NCI-H446 treated with DMSO at 0.1 percent for 48 hours (cell line): ENCODE data around the gene ING1.
"Not testable (repeated sequence)": the region's sequence is repeated elsewhere in the genome, so short reads cannot be mapped to it uniquely, and the experiment has no call there.

Experiments used
- DNase-seq: peaks from one replicate; lab custom pipeline; 2025; lab: John Stamatoyannopoulos, UW

The ING1 gene

DNA sequence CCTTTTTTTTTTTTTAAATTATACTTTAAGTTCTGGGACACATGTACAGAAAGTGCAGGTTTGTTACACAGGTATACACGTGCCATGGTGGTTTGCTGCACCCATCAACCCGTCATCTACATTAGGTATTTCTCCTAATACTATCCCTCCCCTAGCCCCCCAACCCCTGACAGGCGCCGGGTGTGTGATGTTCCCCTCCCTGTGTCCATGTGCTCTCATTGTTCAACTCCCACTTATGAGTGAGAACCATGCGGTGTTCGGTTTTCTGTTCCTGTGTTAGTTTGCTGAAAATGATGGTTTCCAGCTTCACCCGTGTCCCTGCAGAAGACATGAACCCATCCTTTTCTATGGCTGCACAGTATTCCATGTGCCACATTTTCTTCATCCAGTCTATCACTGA lies 17.7 kb upstream of the ING1 start:
- DNase-seq: not testable (repeated sequence)

DNA sequence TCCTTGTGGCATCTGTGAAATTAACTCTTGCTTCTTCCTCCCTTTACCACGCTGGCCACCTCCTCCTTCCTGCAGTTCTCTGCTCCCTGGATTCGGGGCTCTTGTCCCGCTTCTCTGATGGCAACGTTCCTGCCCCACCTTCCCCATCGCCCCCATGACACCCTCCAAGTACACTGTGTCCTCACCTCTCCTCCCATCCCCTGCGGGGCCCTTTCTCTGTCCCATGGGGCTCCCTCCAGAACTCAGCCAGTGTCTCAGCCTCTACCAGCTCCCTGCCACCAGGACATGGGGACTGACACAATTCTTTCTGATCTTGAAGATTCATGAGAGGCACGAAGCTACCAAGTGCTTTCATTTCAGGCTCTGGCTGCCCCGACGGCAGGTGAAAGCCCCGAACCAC lies 16.7 kb upstream of the ING1 start:
- no peak for DNase-seq

DNA sequence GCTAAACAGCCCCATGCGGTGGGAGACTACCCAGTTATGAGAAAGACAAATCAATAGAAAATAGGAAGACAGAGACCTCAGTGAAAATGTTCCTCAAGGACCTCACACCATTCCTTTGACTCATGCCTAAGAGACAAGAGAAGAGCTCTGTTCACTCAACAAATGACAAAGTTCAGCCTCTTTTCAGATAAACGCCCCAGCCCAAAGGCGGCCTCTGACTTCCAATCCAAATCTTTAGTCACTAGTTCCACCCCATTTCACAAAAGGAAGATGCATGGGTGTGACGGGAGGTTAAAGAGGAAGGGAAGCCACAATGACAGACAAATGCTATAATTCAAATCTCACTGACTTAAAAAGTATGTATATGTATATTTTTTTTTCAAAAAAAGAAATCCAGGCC lies 15.7 kb upstream of the ING1 start:
- DNase-seq: no peak

DNA sequence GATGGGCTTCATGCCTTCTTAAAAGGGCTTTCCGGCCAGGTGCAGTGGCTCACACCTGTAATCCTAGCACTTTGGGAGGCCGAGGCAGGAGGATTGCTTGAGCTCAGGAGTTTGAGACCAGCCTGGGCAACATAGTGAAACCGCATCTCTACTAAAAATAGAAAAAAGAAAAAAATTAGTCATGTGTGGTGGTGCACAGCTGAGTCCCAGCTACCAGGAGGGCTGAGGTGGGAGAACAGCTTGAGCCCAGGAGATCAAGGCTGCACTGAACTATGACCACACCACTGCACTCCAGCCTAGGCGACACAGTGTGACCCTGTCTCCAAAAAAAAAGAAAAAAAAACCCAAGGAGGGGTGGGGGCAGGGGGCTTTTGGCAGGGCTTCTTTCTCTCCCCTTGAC lies 14.8 kb upstream of the ING1 start:
- DNase-seq: no peak

DNA sequence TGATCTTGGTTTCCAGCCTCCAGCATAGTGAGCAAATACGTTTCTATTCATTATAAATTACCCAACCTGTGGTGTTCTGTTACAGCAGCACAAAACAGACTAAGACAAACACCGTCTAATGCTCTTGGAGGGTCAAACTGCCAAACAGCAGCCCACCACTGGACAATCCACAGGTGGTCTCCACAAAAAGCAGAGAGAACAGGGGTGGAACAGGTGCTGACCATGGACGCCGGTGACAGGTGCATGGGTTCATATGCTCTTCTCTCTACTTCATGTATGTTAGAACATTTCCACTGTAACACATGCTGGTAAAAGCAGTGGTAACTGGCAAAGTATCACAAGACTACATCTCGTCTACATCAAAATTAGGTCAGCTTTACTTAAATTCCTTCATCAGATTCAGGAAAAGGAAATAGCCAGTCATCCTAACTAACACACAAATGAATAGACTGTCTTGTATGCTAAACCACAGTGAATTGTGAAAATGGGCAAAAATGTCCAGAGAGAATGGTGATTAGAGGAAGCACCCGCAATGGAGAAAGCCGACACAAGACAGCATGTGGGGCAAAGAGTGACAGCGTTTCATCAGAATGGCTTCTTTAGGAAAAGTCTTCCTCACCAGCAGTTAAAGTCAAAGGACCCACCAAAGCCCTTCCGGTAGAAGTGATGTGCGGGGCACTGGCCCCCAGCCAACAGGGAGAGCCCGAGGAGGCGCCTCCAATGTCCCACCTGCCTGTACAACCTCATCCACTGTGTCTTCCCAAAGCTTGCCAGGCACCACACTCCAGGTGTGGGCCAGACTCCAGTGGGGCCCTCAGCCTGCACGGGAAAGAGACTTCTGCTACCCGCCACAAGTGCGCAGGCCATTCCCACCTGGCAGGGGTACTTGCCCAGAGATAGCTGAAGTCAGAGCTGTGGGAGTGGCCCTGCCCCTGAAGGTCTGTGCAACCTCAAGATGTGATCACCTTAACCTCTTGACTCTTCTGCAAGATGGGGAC lies 14.1 kb upstream of the ING1 start:
- no peak for DNase-seq

DNA sequence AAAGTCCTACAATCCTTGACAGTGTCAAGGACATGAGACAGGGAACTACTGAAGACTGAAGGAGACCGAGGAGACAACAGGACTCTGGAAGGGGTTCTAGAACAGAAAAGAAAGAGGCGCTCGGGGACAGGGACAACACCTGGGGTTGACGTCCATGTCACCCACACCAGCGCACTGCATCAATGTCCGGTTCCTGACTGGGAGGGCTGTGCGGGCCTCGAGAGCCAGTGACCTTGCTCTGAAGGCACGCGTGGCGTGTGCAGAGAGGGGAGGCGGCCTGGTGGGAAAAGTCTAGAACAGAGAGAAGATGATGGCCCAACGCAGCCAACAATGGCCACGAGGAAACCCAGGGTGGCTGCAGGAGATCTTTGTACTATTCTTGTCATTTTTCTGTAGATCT lies 13.3 kb upstream of the ING1 start:
- no peak for DNase-seq

DNA sequence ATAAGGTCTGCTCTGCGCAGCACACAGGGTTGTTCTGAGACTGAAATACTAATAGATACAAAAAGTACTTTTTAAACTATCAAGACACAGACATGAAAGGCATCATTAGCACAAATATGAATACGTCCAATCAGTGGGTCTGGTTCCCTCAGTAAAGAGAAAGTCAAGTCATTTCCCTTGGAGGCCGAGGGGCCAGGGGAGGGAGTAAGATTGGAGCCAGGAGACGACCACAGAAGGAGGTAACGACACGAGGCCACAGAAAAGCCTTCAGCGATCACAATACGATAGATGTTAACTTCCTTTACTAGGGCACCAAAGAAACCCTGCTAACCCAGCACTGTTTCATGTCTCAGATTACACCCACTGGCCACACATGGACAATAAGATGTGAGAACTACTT lies 12.9 kb upstream of the ING1 start:
- DNase-seq: no peak

DNA sequence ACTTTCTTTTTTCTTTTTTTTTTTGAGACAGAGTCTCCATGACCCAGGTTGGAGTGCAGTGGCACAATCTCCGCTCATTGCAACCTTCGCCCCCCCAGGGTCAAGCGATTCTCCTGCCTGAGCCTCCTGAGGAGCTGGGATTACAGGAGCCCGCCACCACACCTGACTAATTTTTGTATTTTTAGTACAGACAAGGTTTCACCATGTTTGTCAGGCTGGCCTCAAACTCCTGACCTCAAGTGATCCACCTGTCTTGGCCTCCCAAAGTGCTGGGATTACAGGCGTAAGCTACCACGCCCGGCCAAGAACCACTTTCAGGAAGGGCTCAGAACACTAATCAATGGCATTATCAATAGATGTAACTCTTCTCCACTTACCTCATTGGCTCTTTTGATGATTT lies 12.4 kb upstream of the ING1 start:
- DNase-seq: not testable (repeated sequence)

DNA sequence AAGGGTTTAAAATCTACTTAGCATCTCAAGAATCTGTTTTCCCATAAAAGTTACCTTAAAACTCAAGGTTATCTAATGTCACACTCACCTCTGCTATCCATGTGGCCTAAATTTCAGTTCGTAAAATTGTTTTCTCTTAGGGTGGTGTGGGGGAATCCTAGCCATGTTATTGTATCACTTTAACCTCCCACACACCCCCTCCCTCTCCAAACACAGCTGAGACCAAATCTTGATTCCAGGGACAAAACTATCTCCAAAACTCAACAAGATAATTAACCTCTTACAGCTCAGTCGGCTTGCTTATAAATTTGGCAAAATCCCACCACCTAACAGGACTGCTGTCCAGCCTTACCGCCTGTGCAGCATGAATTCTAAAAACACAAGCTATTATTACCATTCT lies 11.4 kb upstream of the ING1 start:
- no peak for DNase-seq

DNA sequence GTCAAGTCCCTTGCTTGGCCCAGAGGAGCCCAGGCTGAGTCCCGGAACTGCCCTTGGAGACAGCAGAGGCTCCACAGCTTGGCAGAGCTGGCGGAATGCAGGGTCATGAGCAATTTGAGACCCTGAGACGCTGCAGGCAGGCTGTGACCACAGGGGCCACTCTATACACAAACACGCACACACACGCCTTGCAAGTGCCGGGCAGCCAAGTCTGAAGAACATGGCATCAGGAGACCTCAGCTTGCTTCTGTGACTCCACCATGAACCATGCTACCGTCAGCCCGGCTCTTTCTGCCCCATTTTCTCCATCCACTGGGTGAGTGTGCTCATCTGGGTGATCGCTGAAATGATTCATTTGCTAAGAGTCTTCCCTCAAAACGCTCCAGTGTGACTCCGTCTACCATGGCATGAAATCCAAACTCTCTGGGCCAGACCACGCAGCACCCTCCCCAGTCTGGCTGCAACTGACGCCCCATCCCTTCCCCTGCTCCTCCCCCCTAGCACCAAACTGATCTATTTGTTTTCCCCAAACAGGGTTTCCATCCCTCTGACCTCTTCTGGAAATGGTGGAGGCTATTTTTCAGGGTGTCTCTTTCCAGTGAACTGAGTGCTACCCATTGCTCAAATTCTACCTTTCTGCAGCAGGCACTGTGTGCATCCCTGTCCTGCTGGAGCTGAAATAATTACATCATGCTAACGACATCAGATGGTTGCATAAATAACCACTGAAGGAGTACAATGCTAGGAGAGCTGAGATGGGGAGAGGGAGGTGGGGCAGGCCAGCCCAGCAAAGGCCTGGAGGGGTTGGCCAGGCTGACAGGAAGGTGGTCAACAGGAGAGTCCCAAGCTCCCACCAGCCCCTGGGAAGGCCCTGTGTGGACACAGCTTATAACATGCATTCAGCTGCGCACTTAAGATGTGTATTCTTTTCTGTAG lies 10.6 kb upstream of the ING1 start:
- no peak for DNase-seq

DNA sequence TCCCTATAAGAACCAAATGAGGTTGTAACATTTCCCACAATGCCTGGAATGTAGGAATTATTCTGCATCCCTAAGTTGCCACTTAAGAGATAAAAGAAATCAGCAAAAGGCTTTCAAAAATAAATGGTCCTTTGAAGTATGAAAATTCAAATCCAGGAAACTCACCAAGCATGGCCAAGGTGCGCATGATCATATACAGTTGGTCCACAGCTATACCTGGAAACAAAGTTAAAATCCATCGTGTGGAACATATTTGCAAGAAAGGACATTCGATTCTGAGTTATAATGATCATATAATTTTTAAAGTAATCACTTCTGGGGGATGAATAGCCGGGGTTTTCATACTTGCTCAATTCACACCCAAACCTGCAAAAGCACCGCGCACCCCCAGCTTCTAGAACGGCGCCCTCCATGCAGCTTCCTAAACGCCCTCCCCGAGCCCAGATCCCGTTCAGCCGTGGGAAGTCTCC lies 8.1 kb upstream of the ING1 start:
- no peak for DNase-seq

DNA sequence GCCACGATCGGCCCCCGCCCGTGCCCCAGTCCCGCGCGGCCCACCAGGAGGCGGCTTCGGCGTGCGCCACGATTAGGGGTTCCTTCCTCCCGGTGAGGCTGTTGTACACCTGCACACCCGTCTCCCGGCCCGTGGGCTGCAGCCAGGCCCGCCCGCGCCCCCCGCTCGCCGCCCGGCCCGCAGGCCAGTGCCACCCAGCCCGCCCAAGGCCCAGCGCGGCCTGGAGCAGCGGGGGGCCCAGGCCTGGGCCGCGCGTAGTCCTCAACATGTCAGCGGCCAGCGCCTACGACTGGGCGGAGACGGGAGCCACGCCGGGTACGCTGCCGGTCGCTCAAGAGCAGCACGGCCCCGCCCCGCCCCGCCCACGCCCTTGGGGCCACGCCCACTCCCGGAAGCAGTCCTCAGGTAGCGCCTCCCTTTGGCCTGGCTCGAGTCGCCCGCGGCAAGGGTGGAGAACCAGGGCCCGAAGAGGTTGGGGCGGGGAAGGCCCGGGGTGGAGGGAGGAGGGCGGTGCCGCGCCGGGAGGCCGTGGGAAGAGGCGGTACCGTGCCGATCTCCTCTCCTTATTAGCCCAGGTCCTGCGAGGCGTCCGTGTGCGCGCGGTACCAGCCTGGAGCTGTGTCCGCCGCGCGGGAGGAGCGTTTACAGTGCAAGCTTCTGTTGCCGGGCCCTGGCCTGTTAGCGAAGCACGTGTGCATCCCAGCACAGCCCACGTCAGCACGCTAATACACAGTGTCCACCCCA lies 7.5 kb upstream of the ING1 start, which contains the start of gene CARS2:
Gene CARS2, minus strand, starts transcription at position 291 of the 744 bp plus-strand sequence. Its CDS starts 23 bp downstream, at position 268.
- peak; percentile 64 for DNase-seq

DNA sequence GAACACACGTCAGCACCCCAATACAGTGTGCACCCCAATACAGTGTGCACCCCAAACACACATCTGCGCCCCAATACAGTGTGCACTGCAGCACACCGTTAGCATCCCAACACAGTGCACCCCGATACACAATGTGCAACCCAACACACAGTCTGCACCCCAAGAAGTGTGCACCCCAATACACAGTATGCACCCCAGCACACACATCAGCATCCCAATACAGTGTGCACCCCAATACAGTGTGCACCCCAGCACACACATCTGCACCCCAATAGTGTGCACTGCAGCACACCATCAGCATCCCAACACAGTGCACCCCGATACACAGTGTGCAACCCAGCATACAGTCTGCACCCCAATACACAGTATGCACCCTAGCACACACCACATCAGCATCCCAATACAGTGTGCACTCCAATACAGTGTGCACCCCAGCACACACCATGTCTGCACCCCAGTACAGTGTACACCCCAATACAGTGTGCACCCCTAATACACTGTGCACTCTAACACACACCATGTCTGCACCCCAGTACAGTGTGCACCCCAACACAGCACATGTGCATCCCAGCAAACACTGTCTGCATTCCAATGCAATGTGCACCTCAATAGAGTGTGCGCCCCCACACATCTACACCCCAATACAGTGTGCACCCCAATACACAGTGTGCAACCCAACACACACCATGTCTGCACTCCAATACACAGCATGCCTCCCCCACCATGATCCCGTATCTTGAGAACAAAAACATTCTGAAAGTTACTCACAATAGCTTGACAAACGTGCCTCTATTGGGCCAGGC lies 6.7 kb upstream of the ING1 start:
- no peak for DNase-seq

DNA sequence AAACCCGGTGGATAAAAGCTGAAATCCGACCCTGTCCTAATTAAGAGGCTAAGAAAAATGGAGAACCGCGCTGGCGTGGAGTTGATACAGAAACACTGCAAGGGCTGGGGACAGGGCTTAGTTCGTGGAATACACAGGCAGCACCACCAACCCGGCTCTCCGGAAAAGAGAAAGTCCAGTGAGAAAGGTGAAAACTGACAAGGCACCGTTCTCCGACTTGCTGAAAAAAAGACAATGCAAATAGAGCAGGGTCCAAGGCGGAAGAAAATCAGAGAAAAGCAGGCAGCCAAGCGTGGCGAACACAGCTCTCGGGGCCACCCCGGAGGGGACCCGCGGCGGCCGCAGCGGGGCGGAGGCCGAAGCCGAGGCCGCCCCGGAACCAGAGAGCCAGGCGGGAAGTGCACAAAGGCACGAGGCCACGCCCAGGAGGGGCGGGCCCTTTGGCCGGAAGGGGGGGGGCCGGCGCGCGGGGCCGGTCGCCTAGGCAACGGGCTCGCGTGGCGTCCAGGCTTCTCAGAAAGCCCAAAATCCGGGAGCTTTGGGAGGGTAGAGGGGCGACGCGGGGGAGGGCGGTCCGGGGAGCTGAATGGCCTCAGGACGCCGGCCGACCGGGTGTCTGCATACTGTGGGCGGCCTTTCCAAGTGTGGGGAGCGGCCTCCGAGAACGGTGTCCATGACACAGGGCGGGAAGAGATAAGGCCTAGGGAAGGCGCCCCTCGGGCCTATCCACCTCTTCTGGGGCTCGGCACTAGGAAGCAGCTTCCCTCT lies 1.2 kb upstream of the ING1 start:
- DNase-seq: peak; percentile 25

DNA sequence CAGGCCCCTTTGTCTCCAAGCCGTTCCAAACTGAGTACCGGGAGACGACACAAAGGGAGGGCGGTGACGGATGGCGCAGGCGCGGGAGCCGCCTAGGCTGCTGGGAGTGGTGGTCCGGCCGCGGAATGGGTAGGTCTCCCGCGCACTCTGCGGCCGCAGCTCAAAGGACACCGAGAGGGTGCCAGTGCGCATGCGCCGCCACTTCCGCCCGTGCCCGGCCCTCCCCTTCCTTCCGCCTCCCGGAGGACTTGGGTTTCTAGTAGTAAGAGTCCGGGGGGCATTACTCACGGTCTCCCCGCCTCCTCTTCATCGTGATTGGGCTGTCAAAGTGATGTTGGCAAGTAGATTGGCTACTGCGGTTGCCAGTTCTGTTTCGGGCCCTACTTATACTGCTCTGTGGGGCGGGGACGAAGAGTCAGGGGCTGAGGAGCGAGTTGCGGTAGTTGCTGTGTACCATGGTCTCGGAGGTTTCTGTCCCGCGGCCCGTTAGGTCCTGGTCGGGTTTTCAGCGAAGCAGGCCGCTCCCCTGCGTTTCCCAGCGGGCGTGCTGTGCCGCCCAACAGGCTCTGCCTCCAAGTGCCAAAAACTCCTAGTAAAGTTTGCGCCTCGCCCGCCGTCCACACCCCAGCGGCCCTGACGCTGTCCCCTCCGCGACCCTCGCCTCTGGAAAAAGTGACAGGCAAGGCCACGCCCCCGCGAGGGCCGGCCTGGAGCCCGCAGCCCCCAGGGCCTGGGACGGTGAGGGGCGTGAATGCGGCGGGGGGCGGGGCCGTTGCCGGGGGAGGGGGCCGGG lies 455 bp upstream of the ING1 start:
- peak; percentile 78 for DNase-seq

DNA sequence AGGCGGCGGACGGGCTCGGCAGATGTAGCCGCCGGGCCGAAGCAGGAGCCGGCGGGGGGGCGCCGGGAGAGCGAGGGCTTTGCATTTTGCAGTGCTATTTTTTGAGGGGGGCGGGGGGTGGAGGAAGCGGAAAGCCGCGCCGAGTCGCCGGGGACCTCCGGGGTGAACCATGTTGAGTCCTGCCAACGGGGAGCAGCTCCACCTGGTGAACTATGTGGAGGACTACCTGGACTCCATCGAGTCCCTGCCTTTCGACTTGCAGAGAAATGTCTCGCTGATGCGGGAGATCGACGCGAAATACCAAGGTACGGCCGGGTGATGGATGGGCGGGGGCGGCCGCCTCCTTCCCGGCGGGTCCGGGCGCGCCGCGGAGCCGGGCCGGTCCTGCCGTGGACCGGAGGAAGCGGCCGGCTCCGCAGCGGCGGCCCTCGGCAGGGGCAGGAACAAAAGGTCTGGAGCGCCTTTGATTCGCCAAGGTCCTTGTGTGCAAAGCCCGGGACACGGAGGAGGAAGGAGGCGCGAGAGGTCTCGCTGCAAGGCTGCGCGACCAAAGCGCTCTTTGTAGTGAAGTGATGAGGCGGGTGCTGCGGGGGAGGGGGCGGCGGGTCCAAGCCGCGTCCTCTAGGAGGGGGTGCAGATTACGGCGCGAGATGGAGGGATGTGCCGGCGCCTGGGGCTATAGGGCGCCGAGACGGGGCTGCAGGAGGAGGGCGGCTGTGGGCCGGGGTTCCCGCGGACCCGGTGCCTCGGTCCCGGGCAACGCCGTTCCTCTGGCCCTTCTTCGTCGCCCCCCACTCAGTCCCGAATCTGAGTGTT lies 689 bp downstream of the ING1 start:
- DNase-seq: no peak

DNA sequence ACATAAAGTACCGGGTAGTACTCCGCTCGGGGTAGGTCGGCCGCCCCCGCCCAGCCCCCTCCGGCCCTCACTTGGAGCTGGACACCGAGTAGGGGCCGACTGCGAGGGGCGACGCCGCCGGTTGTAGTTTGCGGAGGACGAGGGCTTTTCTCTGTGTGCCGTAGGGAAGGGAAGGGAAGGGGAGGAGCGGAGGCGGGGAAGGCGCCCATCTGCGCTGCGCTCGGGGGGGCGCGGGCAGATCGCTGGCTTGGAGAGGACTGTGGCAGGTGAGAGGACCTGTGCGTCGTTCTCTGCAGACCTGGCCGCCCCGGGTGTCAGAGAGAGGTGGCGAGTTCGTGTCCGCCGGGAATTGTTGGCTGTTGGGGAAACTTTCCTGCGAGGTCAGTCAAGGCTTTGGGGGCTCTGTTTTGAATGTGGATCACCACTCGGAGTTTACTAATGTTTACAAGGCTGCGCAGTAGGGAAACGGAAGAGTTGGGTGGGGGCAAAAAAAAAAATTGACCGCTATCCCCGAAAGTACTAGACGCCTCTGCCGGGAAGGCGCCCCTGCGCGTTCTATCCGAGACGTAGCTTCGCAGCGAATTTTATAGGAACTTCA lies 1.4 kb downstream of the ING1 start:
- no peak for DNase-seq
